Spinal cord (tissue), 10 donors: Measurements from ENCODE around the gene GBP7. TPM values are rescaled to one million over a fixed set of nuclear protein-coding genes. Genes with fewer than 3 reads are reported as not detected.
A peak's percentile ranks its signal among the peaks of the same experiment; 100 is the strongest.

ENCODE experiments used
- DNase-seq, 6 donors: peaks; one replicate each; pipeline versions ENCODE4 v3.0.0 to v3.0.0-alpha.2; 2013 to 2015; ENCODE audit warnings: low spot score in 6 of 6, low read depth in 4 of 6
- H3K27ac ChIP-seq: one replicate; pipeline ENCODE4 v1.5.1; 2013; ENCODE audit warnings: low read depth, low read length, control low read depth
- H3K27me3 ChIP-seq: one replicate; pipeline ENCODE4 v1.6.1; 2013; ENCODE audit warnings: low read length; ENCODE audit not compliant: control insufficient read depth, insufficient read depth
- H3K36me3 ChIP-seq: one replicate; pipeline ENCODE4 v1.6.1; 2013; ENCODE audit warnings: low read length; ENCODE audit not compliant: control insufficient read depth, insufficient read depth
- H3K4me1 ChIP-seq: one replicate; pipeline ENCODE4 v1.6.1; 2013; ENCODE audit warnings: low read length; ENCODE audit not compliant: control insufficient read depth, insufficient read depth
- H3K4me3 ChIP-seq: one replicate; pipeline ENCODE4 v1.5.1; 2013; ENCODE audit warnings: low read depth, low read length, control low read depth
- H3K9me3 ChIP-seq: one replicate; pipeline ENCODE4 v1.6.1; 2013; ENCODE audit warnings: low read length; ENCODE audit not compliant: control insufficient read depth, insufficient read depth
- WGBS: methylation state at CpG from one replicate; pipeline ENCODE4 v1.1.5; 2013; ENCODE audit warnings: missing lambda C conversion rate; ENCODE audit not compliant: insufficient coverage; 5-methylcytosine and 5-hydroxymethylcytosine counted together
- polyA plus RNA-seq, 2 donors: library from polyadenylated mRNA; unstranded; fragments of 120-200 nt; gene quantifications; one replicate each; pipeline ENCODE4 v1.2.1, GENCODE V29; 2013; ENCODE audit not compliant: insufficient read length in 2 of 2
- total RNA-seq, 2 donors: library from RNA; depleted of rRNA in 1 of 2; stranded (reverse); fragments of 120-200 nt in 1 of 2; fragments of >200 nt in 1 of 2; gene quantifications; one replicate each; pipeline versions ENCODE4 v1.2.3 to v1.2.4, GENCODE V29; 2013 to 2014
- donor health status: healthy.

Gene GBP7
- total and polyA plus RNA-seq, 4 donors: 0.14 to 0.16 TPM; not detected in 2

- DNase-seq: no peak
- H3K27ac ChIP-seq: no peak overlapping the region
- H3K9me3 ChIP-seq: no peaks in the 10 kb centered on the region
- H3K4me3 ChIP-seq: no peak overlapping the region
- H3K4me1 ChIP-seq: no peaks in the 10 kb centered on the region
- no peaks in the 10 kb centered on the region for H3K36me3 ChIP-seq
- no peaks in the 10 kb centered on the region for H3K27me3 ChIP-seq
These were observed 4.8 kb downstream of the GBP7 start for GRCh38 chr1:89171067-89171438.

GRCh38 chr1:89170170-89171066 is 5.4 kb downstream of the GBP7 start:
- Histone ChIP-seq H3K27me3 (no peaks in the 10 kb centered on the region), H3K4me1 (no peaks in the 10 kb centered on the region), H3K9me3 (no peaks in the 10 kb centered on the region), H3K4me3 (no peak overlapping the region), H3K36me3 (no peaks in the 10 kb centered on the region), H3K27ac (no peak overlapping the region)
- no peak for DNase-seq
- 76% methylated on average over 2 of the region's 4 CpGs for WGBS

GRCh38 chr1:89169166-89169565 is 6.6 kb downstream of the GBP7 start:
- H3K27me3 ChIP-seq: no peaks in the 10 kb centered on the region
- no peak for DNase-seq
- no peak overlapping the region for H3K4me3 ChIP-seq
- H3K36me3 ChIP-seq: no peaks in the 10 kb centered on the region
- no peak overlapping the region for H3K27ac ChIP-seq
- H3K9me3 ChIP-seq: no peaks in the 10 kb centered on the region
- WGBS: 80% methylated on average over 1 of the region's 2 CpGs
- no peaks in the 10 kb centered on the region for H3K4me1 ChIP-seq

GRCh38 chr1:89167590-89168230 is 8.1 kb downstream of the GBP7 start:
- H3K4me3 ChIP-seq: no peak overlapping the region
- H3K4me1 ChIP-seq: no peaks in the 10 kb centered on the region
- no peaks in the 10 kb centered on the region for H3K9me3 ChIP-seq
- WGBS: no CpG with 5 or more reads among the region's 2 CpGs
- no peaks in the 10 kb centered on the region for H3K27me3 ChIP-seq
- no peaks in the 10 kb centered on the region for H3K36me3 ChIP-seq
- no peak for DNase-seq
- H3K27ac ChIP-seq: no peak overlapping the region

- DNase-seq: no peak
- Histone ChIP-seq H3K36me3 (no peaks in the 10 kb centered on the region), H3K27me3 (no peaks in the 10 kb centered on the region), H3K4me1 (no peaks in the 10 kb centered on the region), H3K27ac (no peak overlapping the region), H3K4me3 (no peak overlapping the region), H3K9me3 (no peaks in the 10 kb centered on the region)
- WGBS: no CpG with 5 or more reads among the region's 1 CpG
These were observed 9.1 kb downstream of the GBP7 start for GRCh38 chr1:89166705-89167104.

- DNase-seq: no peak
- no peak overlapping the region for H3K4me3 ChIP-seq
- WGBS: no CpG with 5 or more reads among the region's 5 CpGs
- no peaks in the 10 kb centered on the region for H3K27me3 ChIP-seq
- H3K9me3 ChIP-seq: no peaks in the 10 kb centered on the region
- no peak overlapping the region for H3K27ac ChIP-seq
- H3K36me3 ChIP-seq: no peaks in the 10 kb centered on the region
- no peaks in the 10 kb centered on the region for H3K4me1 ChIP-seq
These were observed 10.0 kb downstream of the GBP7 start for GRCh38 chr1:89165811-89166210.

- Histone ChIP-seq H3K4me1 (no peaks in the 10 kb centered on the region), H3K27ac (no peak overlapping the region), H3K9me3 (no peaks in the 10 kb centered on the region), H3K27me3 (no peaks in the 10 kb centered on the region), H3K36me3 (no peaks in the 10 kb centered on the region), H3K4me3 (no peak overlapping the region)
- WGBS: no CpG with 5 or more reads among the region's 1 CpG
- DNase-seq: no peak
These were observed 24.8 kb downstream of the GBP7 start for GRCh38 chr1:89151047-89151446.

GRCh38 chr1:89149976-89150375 is 25.8 kb downstream of the GBP7 start:
- no peaks in the 10 kb centered on the region for H3K4me1 ChIP-seq
- no peak overlapping the region for H3K4me3 ChIP-seq
- H3K27ac ChIP-seq: no peak overlapping the region
- H3K27me3 ChIP-seq: no peaks in the 10 kb centered on the region
- H3K9me3 ChIP-seq: no peaks in the 10 kb centered on the region
- H3K36me3 ChIP-seq: no peaks in the 10 kb centered on the region
- WGBS: no CpG with 5 or more reads among the region's 3 CpGs
- DNase-seq: no peak

- Histone ChIP-seq H3K27ac (no peak overlapping the region), H3K27me3 (no peaks in the 10 kb centered on the region), H3K4me3 (no peak overlapping the region), H3K4me1 (no peaks in the 10 kb centered on the region), H3K9me3 (no peaks in the 10 kb centered on the region), H3K36me3 (no peaks in the 10 kb centered on the region)
- WGBS: no CpG with 5 or more reads among the region's 3 CpGs
- DNase-seq: peak in 2 of 6 donors; percentile 10 to 17
These were observed 26.6 kb downstream of the GBP7 start for GRCh38 chr1:89149229-89149628.
